CD4-positive, alpha-beta T cell (primary cell): Measurements from ENCODE around the gene FBXW12. TPM values are rescaled to one million over a fixed set of nuclear protein-coding genes. Genes with fewer than 3 reads are reported as not detected.

Experiments used
- ATAC-seq: fragments of 200-7000 bp; cut with Tn5 transposase; one replicate; pipeline ENCODE4 v1.10.0; 2022; ENCODE audit warnings: mild to moderate bottlenecking; ENCODE audit not compliant: poor library complexity
- CTCF ChIA-PET: fragments of 350-600 bp; sonication (Branson Sonifier 250); formaldehyde crosslinking; loops from one replicate; lab custom pipeline; 2021; ENCODE audit warnings: antibody characterized with exemption, inconsistent platforms; lab: Charles Lee
- POLR2A ChIA-PET: fragments of 350-600 bp; sonication (Branson Sonifier 250); formaldehyde crosslinking; loops from one replicate; lab custom pipeline; 2021; ENCODE audit warnings: antibody characterized with exemption, inconsistent platforms; lab: Charles Lee
- DNase-seq, 14 experiments: peaks; one replicate each; pipeline ENCODE4 v3.0.0-alpha.2; 2013 to 2020; ENCODE audit warnings: mixed read lengths in 2 of 14
- H3K27ac ChIP-seq, 2 donors: one replicate each; pipeline versions ENCODE4 v1.5.1 to v1.7.0; 2013; ENCODE audit warnings: low read length in 2 of 2, low read depth in 1 of 2, mild to moderate bottlenecking in 1 of 2
- H3K27me3 ChIP-seq, 2 experiments: 1 replicate in 1 of 2; 2 replicates in 1 of 2; pipeline versions ENCODE4 v1.6.1 to v1.7.0; 2013; ENCODE audit warnings: low read length in 2 of 2, control low read depth in 1 of 2, mild to moderate bottlenecking in 1 of 2, moderate library complexity in 1 of 2; ENCODE audit not compliant: insufficient read depth in 2 of 2, control insufficient read depth in 1 of 2
- H3K36me3 ChIP-seq: one replicate; pipeline ENCODE4 v1.6.1; 2013; ENCODE audit warnings: low read length, control low read depth; ENCODE audit not compliant: insufficient read depth
- H3K4me1 ChIP-seq: one replicate; pipeline ENCODE4 v1.6.1; 2013; ENCODE audit warnings: low read length, control low read depth; ENCODE audit not compliant: insufficient read depth
- H3K4me3 ChIP-seq: one replicate; pipeline ENCODE4 v1.5.1; 2013; ENCODE audit warnings: mild to moderate bottlenecking, low read length, moderate library complexity
- H3K9me3 ChIP-seq, 2 experiments: 1 replicate in 1 of 2; 2 replicates in 1 of 2; pipeline versions ENCODE4 v1.6.1 to v1.7.0; 2013; ENCODE audit warnings: low read length in 2 of 2, mild to moderate bottlenecking in 2 of 2, control low read depth in 1 of 2, moderate library complexity in 1 of 2; ENCODE audit not compliant: control insufficient read depth in 1 of 2, insufficient read depth in 1 of 2
- H3K27ac Mint-ChIP-seq: one replicate; pipeline ENCODE4 v1.8.0; 2020; ENCODE audit warnings: mixed read lengths
- H3K27me3 Mint-ChIP-seq: one replicate; pipeline ENCODE4 v1.8.0; 2021; ENCODE audit warnings: mixed read lengths
- H3K36me3 Mint-ChIP-seq: one replicate; pipeline ENCODE4 v1.8.0; 2021; ENCODE audit warnings: low read depth, mixed read lengths
- H3K4me1 Mint-ChIP-seq: one replicate; pipeline ENCODE4 v1.8.0; 2021; ENCODE audit warnings: low read depth, mixed read lengths
- H3K4me3 Mint-ChIP-seq: one replicate; pipeline ENCODE4 v1.8.0; 2020; ENCODE audit warnings: mild to moderate bottlenecking, mixed read lengths
- H3K9me3 Mint-ChIP-seq: one replicate; pipeline ENCODE4 v1.8.0; 2020; ENCODE audit warnings: mixed read lengths
- CTCF ChIP-seq: fragments of 200-600 bp; IDR thresholded peaks from one replicate; pipeline ENCODE4 v1.8.0; 2022; ENCODE audit warnings: antibody characterized with exemption, mild to moderate bottlenecking
- intact Hi-C, 2 experiments: fragments of 100-400 bp; cut with DNase I in 1 of 2; cut with micrococcal nuclease in 1 of 2; formaldehyde crosslinking; loops; one replicate each; pipeline versions ENCODE4 v1.15.1 to v1.9.0; 2023 to 2025; cut with DNase I, micrococcal nuclease
- total RNA-seq, 174 experiments: library from RNA in 2 of 174; stranded (reverse) in 2 of 174; gene quantifications; one replicate each; pipeline ENCODE4 v1.2.3 and lab custom pipeline; 2021 to 2026

The FBXW12 gene
- total RNA-seq, 2 experiments from 2014 or later = not detected

DNA sequence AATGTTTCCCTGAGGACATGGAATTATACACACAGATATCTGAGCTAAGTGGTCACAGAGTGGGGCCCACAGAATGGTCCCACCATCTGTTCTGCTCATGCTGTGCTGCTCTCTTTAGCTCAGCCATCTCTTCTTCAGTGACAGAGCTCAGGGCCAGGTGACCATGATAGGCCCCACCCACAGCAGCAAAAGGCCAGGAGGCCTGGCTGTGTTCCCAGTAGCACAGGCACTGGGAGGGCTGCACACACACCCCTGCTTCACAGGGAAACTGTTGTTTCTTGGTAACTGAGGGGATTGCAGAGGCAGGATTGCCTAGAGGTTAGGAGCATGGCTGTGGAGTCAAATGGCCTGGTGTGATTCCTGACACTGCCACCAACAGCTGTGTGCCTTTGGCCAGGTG is 4.8 kb upstream of the FBXW12 start:
- Mint-ChIP-seq H3K27me3 (no peaks in the 10 kb centered on the region), H3K36me3 (no peaks in the 10 kb centered on the region), H3K4me1 (no peaks in the 10 kb centered on the region), H3K9me3 (peaks cover under 1% of the 10 kb centered on the region), H3K4me3 (no peak overlapping the region), H3K27ac (no peak overlapping the region)
- Histone ChIP-seq H3K27ac (no peak overlapping the region), H3K36me3 (no peaks in the 10 kb centered on the region), H3K4me1 (no peaks in the 10 kb centered on the region), H3K27me3 (no peaks in the 10 kb centered on the region), H3K9me3 (no peaks in the 10 kb centered on the region), H3K4me3 (no peak overlapping the region)
- no peak for TF ChIP-seq CTCF
- no peak for DNase-seq
- intact Hi-C loops = no loop called here
- no peak for ATAC-seq
- ChIA-PET CTCF (no interaction called here), POLR2A (no interaction called here)

GRCh38 chr3:48369693-48370332 is 2.2 kb upstream of the FBXW12 start:
- CTCF ChIA-PET = no interaction called here
- no peak overlapping the region for H3K27ac ChIP-seq

GRCh38 chr3:48370333-48370713 is 1.7 kb upstream of the FBXW12 start:
- H3K27me3 Mint-ChIP-seq = no peaks in the 10 kb centered on the region
- no peaks in the 10 kb centered on the region for H3K9me3 ChIP-seq
- ATAC-seq (no peak), DNase-seq (no peak)
- no peak for TF ChIP-seq CTCF
- intact Hi-C loops = no loop called here
- no peak overlapping the region for H3K4me3 ChIP-seq
- H3K9me3 Mint-ChIP-seq = no peaks in the 10 kb centered on the region
- no peaks in the 10 kb centered on the region for H3K4me1 ChIP-seq
- ChIA-PET POLR2A (no interaction called here), CTCF (no interaction called here)
- H3K27ac Mint-ChIP-seq = no peak overlapping the region
- H3K36me3 Mint-ChIP-seq = no peaks in the 10 kb centered on the region
- no peak overlapping the region for H3K4me3 Mint-ChIP-seq
- no peak overlapping the region for H3K27ac ChIP-seq
- H3K27me3 ChIP-seq = no peaks in the 10 kb centered on the region
- H3K36me3 ChIP-seq = no peaks in the 10 kb centered on the region
- no peaks in the 10 kb centered on the region for H3K4me1 Mint-ChIP-seq

More at GRCh38 chr3:48369693-48370332, 2.2 kb upstream of the FBXW12 start:
- DNase-seq (no peak), ATAC-seq (no peak)
- H3K9me3 ChIP-seq = no peaks in the 10 kb centered on the region
- no peaks in the 10 kb centered on the region for H3K27me3 ChIP-seq
- no peak overlapping the region for H3K4me3 Mint-ChIP-seq
- H3K27me3 Mint-ChIP-seq = no peaks in the 10 kb centered on the region
- H3K36me3 ChIP-seq = no peaks in the 10 kb centered on the region
- no peak overlapping the region for H3K4me3 ChIP-seq
- POLR2A ChIA-PET = no interaction called here
- no peaks in the 10 kb centered on the region for H3K4me1 Mint-ChIP-seq
- TF ChIP-seq CTCF = no peak
- no peaks in the 10 kb centered on the region for H3K4me1 ChIP-seq
- H3K27ac Mint-ChIP-seq = no peak overlapping the region
- no peaks in the 10 kb centered on the region for H3K36me3 Mint-ChIP-seq
- intact Hi-C loops = no loop called here
- no peaks in the 10 kb centered on the region for H3K9me3 Mint-ChIP-seq
